ENCODE data around the gene KCNC3. TPM values are rescaled to one million over a fixed set of nuclear protein-coding genes. Genes with fewer than 3 reads are reported as not detected.

Gene KCNC3
- total RNA-seq, 1 donor from 2014 or later: 12.8 TPM

- H3K9me3 ChIP-seq: no peaks in the 10 kb centered on the region
- DNase-seq: peak; percentile 42
- no peak overlapping the region for H3K27ac ChIP-seq
- TF ChIP-seq CTCF (IDR thresholded peaks at IDR 0.05): no peak
- H3K36me3 ChIP-seq: no peaks in the 10 kb centered on the region
- H3K27me3 ChIP-seq: no peaks in the 10 kb centered on the region
- H3K4me1 ChIP-seq: no peaks in the 10 kb centered on the region
- intact Hi-C loops (cut with DNase I): no loop called here
- H3K4me3 ChIP-seq: no peak overlapping the region
- ATAC-seq: no peak
These were observed 27.6 kb downstream of the KCNC3 start for GRCh38 chr19:50301607-50301971.

- Histone ChIP-seq H3K4me3 (no peak overlapping the region), H3K27me3 (no peaks in the 10 kb centered on the region), H3K27ac (no peak overlapping the region), H3K9me3 (no peaks in the 10 kb centered on the region), H3K4me1 (no peaks in the 10 kb centered on the region), H3K36me3 (no peaks in the 10 kb centered on the region)
- intact Hi-C loops (cut with DNase I): no loop called here
- no peak for TF ChIP-seq CTCF (IDR thresholded peaks at IDR 0.05)
- no peak for DNase-seq
- ATAC-seq: peak; percentile 47
These were observed 28.2 kb downstream of the KCNC3 start for GRCh38 chr19:50300814-50301606.

GRCh38 chr19:50300051-50300450 is 29.1 kb downstream of the KCNC3 start:
- no peaks in the 10 kb centered on the region for H3K36me3 ChIP-seq
- intact Hi-C loops (cut with DNase I): no loop called here
- ATAC-seq (no peak), DNase-seq (no peak)
- no peak overlapping the region for H3K27ac ChIP-seq
- no peaks in the 10 kb centered on the region for H3K4me1 ChIP-seq
- TF ChIP-seq CTCF (IDR thresholded peaks at IDR 0.05): no peak
- H3K27me3 ChIP-seq: no peaks in the 10 kb centered on the region
- H3K9me3 ChIP-seq: no peaks in the 10 kb centered on the region
- H3K4me3 ChIP-seq: no peak overlapping the region

- TF ChIP-seq CTCF (IDR thresholded peaks at IDR 0.05): no peak
- Histone ChIP-seq H3K36me3 (no peaks in the 10 kb centered on the region), H3K4me1 (no peaks in the 10 kb centered on the region), H3K27me3 (no peaks in the 10 kb centered on the region), H3K9me3 (no peaks in the 10 kb centered on the region), H3K27ac (no peak overlapping the region), H3K4me3 (no peak overlapping the region)
- peak; percentile 40 for DNase-seq
- intact Hi-C loops (cut with DNase I): no loop called here
- no peak for ATAC-seq
These were observed 35.7 kb downstream of the KCNC3 start for GRCh38 chr19:50293263-50294004.

GRCh38 chr19:50292216-50292827 is 36.9 kb downstream of the KCNC3 start:
- Histone ChIP-seq H3K9me3 (no peaks in the 10 kb centered on the region), H3K27me3 (no peaks in the 10 kb centered on the region), H3K4me3 (no peak overlapping the region), H3K27ac (no peak overlapping the region), H3K36me3 (no peaks in the 10 kb centered on the region), H3K4me1 (no peaks in the 10 kb centered on the region)
- DNase-seq (peak; percentile 16), ATAC-seq (no peak)
- intact Hi-C loops (cut with DNase I): no loop called here
- no peak for TF ChIP-seq CTCF (IDR thresholded peaks at IDR 0.05)

Measured in upper lobe of right lung (tissue), 1 donor.